HG02884 (cell line): Measurements from ENCODE around the gene ANKRA2.
"Not testable (repeated sequence)": the region's sequence is repeated elsewhere in the genome, so short reads cannot be mapped to it uniquely, and the experiment has no call there.

Source experiments
- ATAC-seq: cut with Tn5 transposase; IDR thresholded peaks from one replicate; pipeline ENCODE4 v1.9.1; 2021; ENCODE audit warnings: mild to moderate bottlenecking, moderate library complexity; ENCODE audit not compliant: unreplicated experiment

Gene ANKRA2

DNA sequence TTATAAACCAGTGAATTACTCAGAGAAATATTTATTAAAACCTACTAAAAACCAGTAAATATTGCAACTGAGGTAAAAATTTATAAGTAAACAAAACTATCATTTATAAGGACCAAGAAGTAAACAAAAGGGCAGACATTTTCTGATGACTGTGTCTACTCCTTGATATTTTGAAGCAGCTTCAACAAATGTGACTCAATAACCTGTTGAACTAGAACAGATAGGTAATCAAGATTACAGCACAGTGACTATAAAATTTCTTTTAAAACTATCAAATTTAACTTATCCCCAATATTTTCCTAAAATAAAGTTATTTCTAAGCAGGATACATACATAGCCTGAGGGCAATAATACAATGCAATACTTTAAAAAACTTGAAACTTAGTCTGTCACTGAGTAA is 12.8 kb downstream of the ANKRA2 start:
- no peak for ATAC-seq

GRCh38 chr5:73550016-73550415 is 15.4 kb downstream of the ANKRA2 start:
- ATAC-seq, result no peak

- no peak for ATAC-seq
Measured at GRCh38 chr5:73545403-73545779, 20.0 kb downstream of the ANKRA2 start.

DNA sequence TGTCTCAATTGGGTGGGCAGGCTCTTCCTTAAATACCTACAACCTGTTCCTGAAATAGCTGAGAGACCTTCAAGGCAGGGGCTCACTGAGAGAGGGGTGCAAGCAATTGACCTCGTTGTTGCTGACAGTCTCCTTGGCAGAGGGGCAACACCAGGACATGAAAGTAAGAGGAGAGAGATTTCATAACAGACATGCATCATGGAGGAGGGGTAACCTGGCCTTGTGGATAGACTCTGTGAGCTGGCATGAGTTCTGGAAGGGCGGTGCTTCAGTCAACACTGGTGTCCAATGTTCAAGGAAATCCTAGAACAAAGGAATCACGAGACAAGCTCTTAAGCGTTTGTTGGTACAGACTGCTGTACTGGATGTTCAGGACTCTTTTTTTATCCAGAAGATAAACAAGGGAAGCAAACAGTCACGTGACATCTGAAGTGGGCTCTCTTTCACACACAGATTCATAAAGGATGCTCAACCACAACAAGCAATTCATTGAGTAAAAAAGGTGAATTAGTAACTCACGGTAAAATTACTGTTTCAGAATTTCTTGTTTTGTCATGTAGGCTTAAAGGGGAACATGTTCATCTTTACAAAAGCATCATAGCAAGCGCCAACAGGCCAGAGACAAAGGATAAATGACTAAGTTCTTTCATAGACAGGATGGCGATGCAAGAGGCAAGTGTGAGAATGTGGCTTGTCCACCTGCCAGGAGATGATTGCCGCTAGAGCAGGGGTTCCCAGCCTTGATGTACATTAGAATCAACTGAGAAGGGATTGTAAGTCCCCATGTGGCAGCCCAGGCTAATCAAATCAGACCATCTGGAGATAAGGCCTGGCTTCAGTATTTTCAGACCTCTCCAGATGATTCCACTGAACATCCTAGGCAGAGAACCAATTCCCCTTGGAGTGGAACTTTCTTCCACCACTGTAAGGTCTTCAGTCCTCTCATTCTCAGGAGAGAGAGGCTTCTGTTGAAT is 20.7 kb downstream of the ANKRA2 start:
- no peak for ATAC-seq

DNA sequence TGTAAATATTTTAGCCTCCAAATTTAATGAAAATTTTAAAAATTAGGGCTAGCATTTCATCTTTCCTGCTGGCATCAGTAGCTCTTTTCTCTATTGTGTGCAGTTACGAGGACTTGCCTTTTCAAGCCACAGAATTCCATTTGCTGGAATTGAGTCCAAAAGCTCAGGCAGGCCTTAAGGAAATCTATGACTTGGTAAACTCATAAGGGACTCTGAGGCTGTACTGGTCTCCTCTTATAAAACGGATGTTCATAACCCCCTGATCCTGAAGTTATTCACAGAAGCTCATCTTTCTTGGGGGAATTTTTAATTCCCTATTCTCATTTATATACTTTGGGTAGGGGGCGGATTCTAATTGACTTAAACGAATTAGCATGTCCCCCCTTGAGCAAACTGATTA is 23.4 kb downstream of the ANKRA2 start:
- no peak for ATAC-seq

DNA sequence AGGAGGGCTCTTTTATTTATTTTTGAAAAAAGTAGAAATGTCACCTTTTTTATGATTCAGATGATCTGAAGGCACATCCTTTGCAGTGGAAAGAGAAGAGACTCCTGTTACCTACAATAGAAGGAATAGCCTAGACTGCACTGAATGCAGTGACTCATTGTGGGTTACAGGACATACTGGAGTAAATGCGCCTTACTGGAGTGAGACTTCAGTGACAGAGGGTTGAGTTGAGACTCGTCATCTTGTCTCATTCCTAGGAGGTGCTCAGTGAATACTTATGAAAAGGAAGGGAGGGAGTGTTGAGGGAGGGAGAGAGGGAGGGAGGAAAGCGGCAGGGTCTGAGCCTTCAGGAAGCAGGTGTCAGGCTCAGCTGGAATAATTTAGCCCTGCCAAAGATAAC is 25.2 kb downstream of the ANKRA2 start:
- ATAC-seq, result no peak

DNA sequence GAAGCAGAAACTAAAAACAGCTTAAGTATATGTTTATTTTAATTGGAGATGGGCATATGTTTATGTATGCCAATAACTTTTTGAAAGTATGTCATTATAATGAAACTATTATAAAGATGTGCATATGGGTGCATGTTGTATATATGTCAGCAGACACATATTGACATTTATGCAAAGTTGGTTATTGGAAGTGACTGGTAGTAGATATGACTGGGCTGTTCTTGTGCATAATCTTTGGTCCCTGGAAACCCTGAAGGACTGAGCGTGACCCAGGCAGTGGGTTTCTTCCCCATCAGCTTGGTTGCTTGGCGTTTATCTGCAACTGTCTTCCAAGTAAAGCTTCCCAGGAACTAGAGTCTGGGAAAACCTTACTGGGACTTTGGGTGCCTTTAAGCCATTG is 25.7 kb downstream of the ANKRA2 start:
- ATAC-seq, result no peak

DNA sequence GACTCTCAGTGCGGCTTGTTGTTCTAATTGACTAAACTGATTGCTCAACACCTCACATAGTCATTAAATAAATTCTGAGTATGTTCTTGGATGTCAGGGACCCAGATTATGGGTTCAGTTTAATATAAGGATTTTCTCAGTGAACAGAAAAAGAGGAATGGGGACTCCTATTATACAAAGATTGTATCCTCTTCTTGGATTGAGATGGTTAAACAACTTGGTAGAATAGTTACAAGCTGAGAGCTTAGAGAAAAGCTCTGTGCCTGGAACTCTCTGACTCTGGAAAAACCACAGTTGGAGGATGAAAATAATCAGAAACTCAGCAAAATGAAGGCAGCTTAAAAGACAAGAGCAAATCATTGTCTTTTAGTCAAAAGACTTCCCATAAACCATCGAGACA is 30.5 kb downstream of the ANKRA2 start:
- ATAC-seq, result no peak

DNA sequence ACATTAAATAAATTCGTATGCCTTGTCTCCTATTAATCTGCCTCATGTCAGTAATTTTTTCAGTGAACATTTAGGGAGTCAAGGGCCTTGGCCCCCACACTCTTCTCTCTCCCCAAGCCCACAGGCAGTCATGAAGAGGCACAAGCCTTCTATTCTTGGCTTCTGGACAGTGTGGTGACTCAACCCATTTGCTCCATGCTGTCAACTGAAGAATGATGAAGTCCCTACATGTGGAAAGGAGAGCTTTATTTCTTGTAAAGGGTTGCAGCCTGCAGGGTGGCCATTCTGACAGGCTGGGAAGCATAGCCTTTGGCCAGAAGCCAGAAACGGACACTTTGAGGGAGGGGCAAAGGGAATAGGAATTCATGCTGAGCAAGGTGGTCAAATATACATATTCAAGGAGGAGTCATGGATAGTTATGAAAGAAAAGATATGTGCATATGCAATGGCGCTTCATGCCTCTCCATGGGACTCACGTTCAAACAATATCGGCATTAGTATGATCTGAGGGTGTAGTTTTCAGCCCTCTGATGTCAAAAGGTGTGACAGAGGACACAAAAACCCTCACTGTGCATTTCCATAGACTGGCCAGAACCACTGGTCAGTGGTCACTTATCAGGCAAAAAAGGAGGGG is 31.3 kb downstream of the ANKRA2 start:
- no peak for ATAC-seq

DNA sequence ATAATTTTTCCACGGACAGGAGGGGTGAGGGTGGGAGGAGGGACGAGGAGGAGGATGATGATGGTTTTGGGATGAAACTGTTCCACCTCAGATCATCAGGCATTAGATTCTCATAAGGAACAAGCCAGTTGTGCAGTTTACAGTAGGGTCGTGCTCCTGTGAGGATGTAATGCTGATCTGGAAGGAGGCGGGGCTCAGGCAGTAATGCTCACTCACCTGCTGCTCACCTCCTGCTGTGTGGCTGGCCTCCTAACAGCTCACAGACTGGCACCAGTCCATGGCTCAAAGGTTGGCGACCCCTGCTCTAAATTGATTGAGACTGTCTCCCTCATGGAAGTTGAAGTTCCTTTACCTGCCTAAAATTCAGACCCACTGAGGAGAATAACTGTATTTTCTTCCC is 33.2 kb downstream of the ANKRA2 start:
- no peak for ATAC-seq

GRCh38 chr5:73531356-73531755 is 34.1 kb downstream of the ANKRA2 start:
- no peak for ATAC-seq

DNA sequence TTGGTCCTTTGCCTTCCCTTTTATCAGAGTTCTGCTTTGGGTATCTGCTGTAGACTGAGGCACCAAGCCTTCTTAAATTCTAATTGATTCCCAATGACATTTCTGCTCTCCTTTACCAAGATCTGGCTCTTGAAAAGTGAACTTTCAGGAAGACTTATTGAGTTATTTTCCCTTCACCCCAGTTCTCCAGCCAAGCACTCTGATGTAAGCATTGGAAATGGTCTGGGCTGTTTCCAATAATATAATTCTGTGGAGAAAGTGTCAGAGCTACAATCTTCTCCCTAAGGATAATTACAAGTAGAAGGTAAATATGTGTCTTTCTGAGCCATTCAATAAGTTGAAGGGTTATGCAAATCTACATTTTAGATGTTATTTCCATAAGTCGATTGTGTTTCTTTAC is 36.4 kb downstream of the ANKRA2 start:
- ATAC-seq, result no peak

- no peak for ATAC-seq
Measured at GRCh38 chr5:73528248-73528647, 37.2 kb downstream of the ANKRA2 start.

DNA sequence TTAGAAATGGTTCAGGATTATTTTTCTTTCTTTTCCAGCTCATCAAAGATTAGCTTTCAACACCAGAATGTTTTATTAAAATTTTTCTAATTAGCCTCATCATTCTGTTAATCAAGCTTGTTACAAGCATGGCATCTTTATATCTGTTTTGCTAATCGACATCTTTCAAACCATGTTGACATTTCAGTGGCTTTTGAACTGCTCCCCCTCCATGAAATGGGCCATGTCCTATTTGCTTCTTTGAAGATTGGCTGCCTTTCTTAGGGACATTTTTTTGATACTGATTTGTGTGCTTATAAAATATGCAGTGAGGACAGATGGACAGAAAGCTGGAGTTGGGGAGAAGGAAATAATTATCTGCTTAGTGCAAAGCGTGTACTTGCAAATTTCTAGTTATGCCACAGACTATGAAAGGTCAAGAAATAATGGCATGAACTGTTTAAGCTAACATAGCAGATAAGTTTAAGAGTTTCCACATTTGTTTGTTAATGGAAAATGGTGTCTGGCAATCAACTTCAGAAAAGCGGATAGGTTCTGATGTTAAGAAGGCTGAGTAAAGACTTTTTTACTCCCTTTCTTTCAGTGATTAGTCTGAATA is 39.7 kb downstream of the ANKRA2 start:
- ATAC-seq, result no peak

DNA sequence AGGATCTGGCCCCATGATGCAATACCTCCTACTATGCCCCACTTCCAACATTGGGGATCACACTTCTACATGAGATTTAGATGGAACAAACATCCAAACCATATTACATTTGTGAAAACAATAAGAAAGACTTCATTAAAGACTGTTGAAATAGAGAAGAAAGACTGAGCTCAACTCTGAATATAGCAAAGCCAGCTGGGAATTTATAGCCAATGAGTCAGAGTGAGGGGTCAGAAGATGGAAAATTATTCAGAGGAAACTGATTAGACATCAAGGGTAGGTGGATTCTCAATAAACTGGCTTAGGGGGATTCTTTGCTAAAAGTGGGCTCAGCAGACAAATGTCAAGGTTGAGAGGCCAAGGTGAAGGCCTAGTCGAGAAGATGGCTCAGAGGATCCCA is 41.6 kb downstream of the ANKRA2 start:
- ATAC-seq, result no peak

- no peak for ATAC-seq
Measured at GRCh38 chr5:73522989-73523388, 42.5 kb downstream of the ANKRA2 start.

GRCh38 chr5:73519531-73520283 is 45.7 kb downstream of the ANKRA2 start:
- peak; percentile 98 for ATAC-seq

GRCh38 chr5:73515232-73515631 is 50.2 kb downstream of the ANKRA2 start:
- no peak for ATAC-seq

DNA sequence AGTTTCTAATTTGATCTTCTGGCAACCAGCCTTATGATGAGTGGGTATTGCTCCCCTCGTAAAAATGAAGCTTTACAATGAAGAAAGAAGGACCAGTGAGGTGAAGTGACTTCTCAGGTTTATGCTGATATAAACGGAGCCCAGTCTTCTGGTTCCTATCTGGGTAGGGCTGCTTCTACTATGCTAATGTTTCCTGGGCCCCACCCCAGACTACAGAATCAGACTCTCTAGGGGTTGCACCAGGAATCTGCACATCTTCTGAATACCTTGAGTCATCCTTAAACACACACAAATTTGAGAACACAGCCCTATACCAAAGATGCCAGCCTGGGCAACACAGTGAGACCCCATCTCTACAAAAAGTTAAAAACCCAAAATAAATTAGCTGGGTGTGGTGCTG is 51.0 kb downstream of the ANKRA2 start:
- ATAC-seq, result no peak

DNA sequence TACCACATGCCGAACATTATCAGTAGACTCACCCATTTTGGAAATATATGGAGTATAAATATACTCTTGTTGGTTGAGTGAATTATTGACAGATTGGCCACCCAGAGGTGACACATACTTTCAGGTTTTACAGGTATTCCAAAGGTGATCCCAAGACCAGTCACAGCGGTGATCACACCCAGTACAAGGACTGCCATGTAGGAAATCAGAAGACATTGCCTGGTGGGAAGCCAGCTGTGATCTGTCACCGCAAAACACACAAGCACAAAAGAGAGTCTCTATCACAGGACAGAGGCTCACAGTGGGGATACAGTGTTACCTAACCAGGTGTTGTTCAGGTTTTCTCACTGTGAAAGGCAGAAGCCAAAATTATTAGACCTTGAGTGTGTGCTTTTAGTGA is 51.4 kb downstream of the ANKRA2 start:
- no peak for ATAC-seq

DNA sequence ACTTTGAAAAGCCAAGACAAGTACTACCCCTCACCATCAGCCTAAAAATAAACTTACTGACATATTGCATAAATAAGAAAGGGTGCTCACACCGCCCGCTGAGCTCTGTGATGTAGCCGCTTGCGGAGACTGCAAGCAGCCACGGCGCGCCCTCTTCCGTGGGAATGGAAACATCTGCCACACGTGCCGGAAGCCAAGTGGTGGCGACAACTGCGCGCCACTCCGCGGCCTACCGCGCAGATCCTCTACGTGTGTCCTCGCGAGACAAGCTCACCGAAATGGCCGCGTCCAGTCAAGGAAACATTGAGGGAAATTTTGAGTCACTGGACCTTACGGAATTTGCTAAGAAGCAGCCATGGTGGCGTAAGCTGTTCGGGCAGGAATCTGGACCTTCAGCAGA is 56.9 kb downstream of the ANKRA2 start:
- not testable (repeated sequence) for ATAC-seq
